ENCODE data around the gene FMNL1.

DNA sequence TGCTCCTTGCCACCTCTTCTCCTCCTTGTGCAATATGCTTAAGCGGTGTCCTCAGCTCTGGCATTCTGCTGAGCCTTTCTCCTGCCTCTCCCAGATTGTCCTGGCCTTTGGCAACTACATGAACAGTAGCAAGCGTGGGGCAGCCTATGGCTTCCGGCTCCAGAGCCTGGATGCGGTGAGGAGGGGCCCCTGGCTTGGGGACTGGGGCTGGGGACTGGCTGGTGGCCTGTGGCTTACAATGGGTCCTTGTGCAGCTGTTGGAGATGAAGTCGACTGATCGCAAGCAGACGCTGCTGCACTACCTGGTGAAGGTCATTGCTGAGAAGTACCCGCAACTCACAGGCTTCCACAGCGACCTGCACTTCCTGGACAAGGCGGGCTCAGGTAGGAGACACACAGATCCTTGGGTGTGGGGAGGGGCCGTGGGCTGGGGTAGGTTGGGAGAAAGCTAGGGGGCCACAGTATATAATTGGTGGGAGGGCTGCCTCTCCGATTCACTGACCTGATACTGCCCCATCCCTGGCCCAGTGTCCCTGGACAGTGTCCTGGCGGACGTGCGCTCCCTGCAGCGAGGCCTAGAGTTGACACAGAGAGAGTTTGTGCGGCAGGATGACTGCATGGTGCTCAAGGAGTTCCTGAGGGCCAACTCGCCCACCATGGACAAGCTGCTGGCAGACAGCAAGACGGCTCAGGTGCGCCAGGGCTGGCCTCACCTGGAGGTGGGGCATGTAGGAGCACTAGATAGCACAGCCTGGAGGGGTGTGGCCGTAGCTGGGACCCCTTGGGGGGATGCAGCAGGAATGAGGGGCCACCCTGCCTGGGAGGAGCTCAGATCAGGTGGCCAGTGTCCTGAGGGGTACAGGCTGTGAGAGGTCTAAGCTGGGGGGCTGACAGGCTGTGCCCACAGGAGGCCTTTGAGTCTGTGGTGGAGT is 23.3 kb downstream of the FMNL1 start:
- TF ChIP-seq, protein P1, sequence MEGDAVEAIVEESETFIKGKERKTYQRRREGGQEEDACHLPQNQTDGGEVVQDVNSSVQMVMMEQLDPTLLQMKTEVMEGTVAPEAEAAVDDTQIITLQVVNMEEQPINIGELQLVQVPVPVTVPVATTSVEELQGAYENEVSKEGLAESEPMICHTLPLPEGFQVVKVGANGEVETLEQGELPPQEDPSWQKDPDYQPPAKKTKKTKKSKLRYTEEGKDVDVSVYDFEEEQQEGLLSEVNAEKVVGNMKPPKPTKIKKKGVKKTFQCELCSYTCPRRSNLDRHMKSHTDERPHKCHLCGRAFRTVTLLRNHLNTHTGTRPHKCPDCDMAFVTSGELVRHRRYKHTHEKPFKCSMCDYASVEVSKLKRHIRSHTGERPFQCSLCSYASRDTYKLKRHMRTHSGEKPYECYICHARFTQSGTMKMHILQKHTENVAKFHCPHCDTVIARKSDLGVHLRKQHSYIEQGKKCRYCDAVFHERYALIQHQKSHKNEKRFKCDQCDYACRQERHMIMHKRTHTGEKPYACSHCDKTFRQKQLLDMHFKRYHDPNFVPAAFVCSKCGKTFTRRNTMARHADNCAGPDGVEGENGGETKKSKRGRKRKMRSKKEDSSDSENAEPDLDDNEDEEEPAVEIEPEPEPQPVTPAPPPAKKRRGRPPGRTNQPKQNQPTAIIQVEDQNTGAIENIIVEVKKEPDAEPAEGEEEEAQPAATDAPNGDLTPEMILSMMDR (IDR thresholded peaks at IDR 0.05) = no peak
- TF ChIP-seq POLR2A (IDR thresholded peaks at IDR 0.05) = no peak
